H9 (cell line): Measurements from ENCODE around the gene FILIP1. TPM values are rescaled to one million over a fixed set of nuclear protein-coding genes. Genes with fewer than 3 reads are reported as not detected.

ENCODE experiments used
- DNase-seq: peaks from one replicate; pipeline ENCODE4 v3.0.0-alpha.2; 2017
- H2AFZ ChIP-seq: one replicate; pipeline ENCODE4 v1.6.1; 2013; ENCODE audit warnings: mild to moderate bottlenecking, low read length, control low read depth, moderate library complexity
- H2AK5ac ChIP-seq: 2 replicates; pipeline ENCODE4 v1.6.1; 2013; ENCODE audit warnings: low read length, control low read depth, mixed read lengths; ENCODE audit not compliant: insufficient read length
- H2BK120ac ChIP-seq: one replicate; pipeline ENCODE4 v1.6.1; 2013; ENCODE audit warnings: low read depth, mild to moderate bottlenecking, low read length, control low read depth, inconsistent platforms; ENCODE audit not compliant: poor library complexity, severe bottlenecking
- H2BK12ac ChIP-seq: 2 replicates; pipeline ENCODE4 v1.6.1; 2013; ENCODE audit warnings: low read length, control low read depth, mixed read lengths, low read depth; ENCODE audit not compliant: insufficient read length
- H2BK15ac ChIP-seq: 2 replicates; pipeline ENCODE4 v1.6.1; 2013; ENCODE audit warnings: low read depth, low read length, control low read depth
- H2BK20ac ChIP-seq: one replicate; pipeline ENCODE4 v1.6.1; 2013; ENCODE audit warnings: low read depth, mild to moderate bottlenecking, low read length, control low read depth, inconsistent platforms; ENCODE audit not compliant: poor library complexity, severe bottlenecking
- H2BK5ac ChIP-seq: 2 replicates; pipeline ENCODE4 v1.6.1; 2013; ENCODE audit warnings: low read length, control low read depth, mixed read lengths; ENCODE audit not compliant: insufficient read length
- H3K14ac ChIP-seq: 2 replicates; pipeline ENCODE4 v1.6.1; 2013; ENCODE audit warnings: low read length, control low read depth; ENCODE audit not compliant: insufficient read depth
- H3K18ac ChIP-seq: 2 replicates; pipeline ENCODE4 v1.6.1; 2013; ENCODE audit warnings: low read depth, mild to moderate bottlenecking, mixed read lengths, low read length, control low read depth; ENCODE audit not compliant: insufficient read length
- H3K23ac ChIP-seq: 2 replicates; pipeline ENCODE4 v1.6.1; 2013; ENCODE audit warnings: low read length, control low read depth, mixed read lengths, low read depth; ENCODE audit not compliant: insufficient read length
- H3K23me2 ChIP-seq: 2 replicates; pipeline ENCODE4 v1.6.1; 2013; ENCODE audit warnings: low read depth, mild to moderate bottlenecking, mixed read lengths, low read length, control low read depth; ENCODE audit not compliant: insufficient read length, poor library complexity, severe bottlenecking
- H3K27ac ChIP-seq: 2 replicates; pipeline ENCODE4 v1.5.1; 2013; ENCODE audit warnings: low read length, control low read depth, mixed read lengths, low read depth; ENCODE audit not compliant: insufficient read length
- H3K27me3 ChIP-seq: 2 replicates; pipeline ENCODE4 v1.6.1; 2013; ENCODE audit warnings: low read length, control low read depth, inconsistent platforms; ENCODE audit not compliant: insufficient read depth
- H3K4ac ChIP-seq: 2 replicates; pipeline ENCODE4 v1.6.1; 2013; ENCODE audit warnings: low read depth, mild to moderate bottlenecking, control low read depth, inconsistent platforms, low read length, moderate library complexity
- H3K4me1 ChIP-seq: 2 replicates; pipeline ENCODE4 v1.6.1; 2013; ENCODE audit warnings: low read length, control low read depth, inconsistent platforms; ENCODE audit not compliant: insufficient read depth
- H3K4me2 ChIP-seq: 2 replicates; pipeline ENCODE4 v1.6.1; 2013; ENCODE audit warnings: low read length, control low read depth, mixed read lengths; ENCODE audit not compliant: insufficient read length, insufficient read depth
- H3K56ac ChIP-seq: 2 replicates; pipeline ENCODE4 v1.6.1; 2013; ENCODE audit warnings: low read depth, mild to moderate bottlenecking, mixed read lengths, low read length, control low read depth; ENCODE audit not compliant: insufficient read length
- H3K79me1 ChIP-seq: 2 replicates; pipeline ENCODE4 v1.6.1; 2013; ENCODE audit warnings: low read depth, mild to moderate bottlenecking, moderate library complexity, low read length, control low read depth, inconsistent platforms; ENCODE audit not compliant: insufficient read depth, poor library complexity, severe bottlenecking
- H3K79me2 ChIP-seq: 2 replicates; pipeline ENCODE4 v1.6.1; 2013; ENCODE audit warnings: low read length, control low read depth, inconsistent platforms; ENCODE audit not compliant: insufficient read depth
- H3K9ac ChIP-seq: 2 replicates; pipeline ENCODE4 v1.6.1; 2013; ENCODE audit warnings: low read length, control low read depth, mixed read lengths; ENCODE audit not compliant: insufficient read length; ENCODE audit errors: extremely low read depth
- H3K9me3 ChIP-seq: one replicate; pipeline ENCODE4 v1.6.1; 2013; ENCODE audit warnings: low read depth, low read length, inconsistent platforms; ENCODE audit not compliant: control insufficient read depth
- H3T11ph ChIP-seq: one replicate; pipeline ENCODE4 v1.6.1; 2013; ENCODE audit warnings: mild to moderate bottlenecking, low read length, control low read depth, inconsistent platforms
- H4K20me1 ChIP-seq: one replicate; pipeline ENCODE4 v1.6.1; 2013; ENCODE audit not compliant: control insufficient read depth, insufficient read length, insufficient read depth
- H4K5ac ChIP-seq: 2 replicates; pipeline ENCODE4 v1.6.1; 2013; ENCODE audit warnings: low read depth, mild to moderate bottlenecking, mixed read lengths, low read length, control low read depth; ENCODE audit not compliant: insufficient read length
- H4K8ac ChIP-seq: replicated peaks from 2 replicates; pipeline ENCODE4 v1.6.1; 2013; ENCODE audit warnings: low read length, control low read depth, mixed read lengths, low read depth; ENCODE audit not compliant: insufficient read length
- H4K91ac ChIP-seq: 2 replicates; pipeline ENCODE4 v1.6.1; 2013; ENCODE audit warnings: low read depth, mild to moderate bottlenecking, moderate library complexity, mixed read lengths, low read length, control low read depth; ENCODE audit not compliant: insufficient read length
- H3K27ac Mint-ChIP-seq, 3 experiments: 2 replicates in 2 of 3; 3 replicates in 1 of 3; pipeline ENCODE4 v1.8.0; 2020 to 2021; ENCODE audit warnings: mixed read lengths in 3 of 3, mild to moderate bottlenecking in 1 of 3, moderate library complexity in 1 of 3
- H3K27me3 Mint-ChIP-seq: 2 replicates; pipeline ENCODE4 v1.8.0; 2021; ENCODE audit warnings: low read depth, mild to moderate bottlenecking, moderate library complexity, mixed read lengths
- H3K36me3 Mint-ChIP-seq, 3 experiments: 2 replicates in 2 of 3; 3 replicates in 1 of 3; pipeline ENCODE4 v1.8.0; 2020 to 2021; ENCODE audit warnings: low read depth in 3 of 3, mixed read lengths in 3 of 3; ENCODE audit not compliant: insufficient read depth in 1 of 3
- H3K4me1 Mint-ChIP-seq, 2 experiments: 2 replicates each; pipeline ENCODE4 v1.8.0; 2020; ENCODE audit warnings: mixed read lengths in 2 of 2
- H3K4me3 Mint-ChIP-seq, 2 experiments: 2 replicates in 1 of 2; 3 replicates in 1 of 2; pipeline ENCODE4 v1.8.0; 2020 to 2021; ENCODE audit warnings: mild to moderate bottlenecking in 2 of 2, mixed read lengths in 2 of 2, moderate library complexity in 1 of 2
- H3K9me3 Mint-ChIP-seq, 2 experiments: 2 replicates in 1 of 2; 3 replicates in 1 of 2; pipeline ENCODE4 v1.8.0; 2020; ENCODE audit warnings: mild to moderate bottlenecking in 2 of 2, mixed read lengths in 2 of 2, moderate library complexity in 1 of 2
- CTCF ChIP-seq: fragments of 200-600 bp; sonication (generic); conservative IDR thresholded peaks from 3 replicates; pipeline ENCODE4 v1.8.0; 2021; ENCODE audit warnings: antibody characterized with exemption, mild to moderate bottlenecking
- WGBS: extraction: QIAGEN DNeasy Blood & Tissue Kit; methylation state at CpG from one replicate; pipeline ENCODE4 v1.1.7; 2013; ENCODE audit warnings: missing lambda C conversion rate, low lambda C conversion rate, mixed read lengths; ENCODE audit not compliant: insufficient read length; ENCODE audit errors: extremely low coverage; 5-methylcytosine and 5-hydroxymethylcytosine counted together
- total RNA-seq: library from RNA; stranded (reverse); gene quantifications from 2 replicates; pipeline ENCODE4 v1.2.1, GENCODE V29; 2021

FILIP1 gene
- total RNA-seq, 1 experiment from 2014 or later, result 10.5 TPM

DNA sequence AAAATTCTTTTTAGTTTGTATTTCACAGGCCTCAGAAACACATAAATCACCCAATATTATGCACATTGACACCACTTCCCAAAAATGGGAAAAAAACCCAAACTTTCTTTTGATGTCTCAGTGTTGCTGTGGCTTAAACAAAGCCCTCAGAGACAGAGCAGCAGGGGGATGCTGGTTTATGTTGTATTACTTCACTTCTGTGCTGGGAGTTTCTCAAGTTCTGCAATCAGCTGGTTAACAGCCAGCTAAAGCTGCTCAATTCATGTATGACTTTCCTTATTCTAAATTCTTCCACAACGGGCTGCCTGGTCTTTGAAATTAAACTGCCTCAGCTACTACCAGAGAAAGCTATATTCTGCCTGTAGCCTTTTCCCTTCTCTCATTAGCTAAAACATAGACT lies 5.6 kb downstream of the FILIP1 start:
- Histone ChIP-seq H2BK5ac (no peak overlapping the region), H2BK15ac (no peak overlapping the region), H3K4me2 (no peak overlapping the region), H3T11ph (no peak overlapping the region), H3K4me1 (peaks cover 2% of the 10 kb centered on the region; the same call in 1 of the 2 replicates), H3K18ac (no peak overlapping the region), H2BK120ac (no peak overlapping the region), H3K79me2 (no peaks in the 10 kb centered on the region), H3K9me3 (no peaks in the 10 kb centered on the region), H3K9ac (no peak overlapping the region), H2AK5ac (no peak overlapping the region), H3K4ac (no peak overlapping the region), H3K27ac (no peak overlapping the region), H3K23me2 (no peaks in the 10 kb centered on the region), H3K14ac (no peak overlapping the region), H2AFZ (no peak overlapping the region), H4K5ac (no peak overlapping the region), H3K79me1 (no peaks in the 10 kb centered on the region), H4K8ac (no peak overlapping the region), H3K27me3 (no peaks in the 10 kb centered on the region), H4K20me1 (no peaks in the 10 kb centered on the region), H2BK20ac (no peak overlapping the region), H3K23ac (no peak overlapping the region), H2BK12ac (no peak overlapping the region), H4K91ac (no peak overlapping the region), H3K56ac (no peak overlapping the region)
- H3K4me3 Mint-ChIP-seq, result no peak overlapping the region
- peak overlapping the region in 1 of 3 experiments; percentile 29; a peak in 1 of 7 replicates for H3K27ac Mint-ChIP-seq
- H3K9me3 Mint-ChIP-seq, result no peaks in the 10 kb centered on the region
- no peak for TF ChIP-seq CTCF
- no peak for DNase-seq
- H3K27me3 Mint-ChIP-seq, result no peaks in the 10 kb centered on the region
- no CpG with 5 or more reads among the region's 1 CpG for WGBS
- peaks cover 9 to 16% of the 10 kb centered on the region in 2 experiments for H3K4me1 Mint-ChIP-seq
- H3K36me3 Mint-ChIP-seq, result no peaks in the 10 kb centered on the region
